H9 (cell line): Measurements from ENCODE around the gene CLIC3. TPM values are rescaled to one million over a fixed set of nuclear protein-coding genes. Genes with fewer than 3 reads are reported as not detected.

Experiments
- DNase-seq: peaks from one replicate; pipeline ENCODE4 v3.0.0-alpha.2; 2017
- H2AFZ ChIP-seq: one replicate; pipeline ENCODE4 v1.6.1; 2013; ENCODE audit warnings: mild to moderate bottlenecking, low read length, control low read depth, moderate library complexity
- H2AK5ac ChIP-seq: 2 replicates; pipeline ENCODE4 v1.6.1; 2013; ENCODE audit warnings: low read length, control low read depth, mixed read lengths; ENCODE audit not compliant: insufficient read length
- H2BK120ac ChIP-seq: one replicate; pipeline ENCODE4 v1.6.1; 2013; ENCODE audit warnings: low read depth, mild to moderate bottlenecking, low read length, control low read depth, inconsistent platforms; ENCODE audit not compliant: poor library complexity, severe bottlenecking
- H2BK12ac ChIP-seq: 2 replicates; pipeline ENCODE4 v1.6.1; 2013; ENCODE audit warnings: low read length, control low read depth, mixed read lengths, low read depth; ENCODE audit not compliant: insufficient read length
- H2BK15ac ChIP-seq: 2 replicates; pipeline ENCODE4 v1.6.1; 2013; ENCODE audit warnings: low read depth, low read length, control low read depth
- H2BK20ac ChIP-seq: one replicate; pipeline ENCODE4 v1.6.1; 2013; ENCODE audit warnings: low read depth, mild to moderate bottlenecking, low read length, control low read depth, inconsistent platforms; ENCODE audit not compliant: poor library complexity, severe bottlenecking
- H2BK5ac ChIP-seq: 2 replicates; pipeline ENCODE4 v1.6.1; 2013; ENCODE audit warnings: low read length, control low read depth, mixed read lengths; ENCODE audit not compliant: insufficient read length
- H3K14ac ChIP-seq: 2 replicates; pipeline ENCODE4 v1.6.1; 2013; ENCODE audit warnings: low read length, control low read depth; ENCODE audit not compliant: insufficient read depth
- H3K18ac ChIP-seq: 2 replicates; pipeline ENCODE4 v1.6.1; 2013; ENCODE audit warnings: low read depth, mild to moderate bottlenecking, mixed read lengths, low read length, control low read depth; ENCODE audit not compliant: insufficient read length
- H3K23ac ChIP-seq: 2 replicates; pipeline ENCODE4 v1.6.1; 2013; ENCODE audit warnings: low read length, control low read depth, mixed read lengths, low read depth; ENCODE audit not compliant: insufficient read length
- H3K23me2 ChIP-seq: 2 replicates; pipeline ENCODE4 v1.6.1; 2013; ENCODE audit warnings: low read depth, mild to moderate bottlenecking, mixed read lengths, low read length, control low read depth; ENCODE audit not compliant: insufficient read length, poor library complexity, severe bottlenecking
- H3K27ac ChIP-seq: 2 replicates; pipeline ENCODE4 v1.5.1; 2013; ENCODE audit warnings: low read length, control low read depth, mixed read lengths, low read depth; ENCODE audit not compliant: insufficient read length
- H3K27me3 ChIP-seq: 2 replicates; pipeline ENCODE4 v1.6.1; 2013; ENCODE audit warnings: low read length, control low read depth, inconsistent platforms; ENCODE audit not compliant: insufficient read depth
- H3K4ac ChIP-seq: 2 replicates; pipeline ENCODE4 v1.6.1; 2013; ENCODE audit warnings: low read depth, mild to moderate bottlenecking, control low read depth, inconsistent platforms, low read length, moderate library complexity
- H3K4me1 ChIP-seq: 2 replicates; pipeline ENCODE4 v1.6.1; 2013; ENCODE audit warnings: low read length, control low read depth, inconsistent platforms; ENCODE audit not compliant: insufficient read depth
- H3K4me2 ChIP-seq: 2 replicates; pipeline ENCODE4 v1.6.1; 2013; ENCODE audit warnings: low read length, control low read depth, mixed read lengths; ENCODE audit not compliant: insufficient read length, insufficient read depth
- H3K56ac ChIP-seq: 2 replicates; pipeline ENCODE4 v1.6.1; 2013; ENCODE audit warnings: low read depth, mild to moderate bottlenecking, mixed read lengths, low read length, control low read depth; ENCODE audit not compliant: insufficient read length
- H3K79me1 ChIP-seq: 2 replicates; pipeline ENCODE4 v1.6.1; 2013; ENCODE audit warnings: low read depth, mild to moderate bottlenecking, moderate library complexity, low read length, control low read depth, inconsistent platforms; ENCODE audit not compliant: insufficient read depth, poor library complexity, severe bottlenecking
- H3K79me2 ChIP-seq: 2 replicates; pipeline ENCODE4 v1.6.1; 2013; ENCODE audit warnings: low read length, control low read depth, inconsistent platforms; ENCODE audit not compliant: insufficient read depth
- H3K9ac ChIP-seq: 2 replicates; pipeline ENCODE4 v1.6.1; 2013; ENCODE audit warnings: low read length, control low read depth, mixed read lengths; ENCODE audit not compliant: insufficient read length; ENCODE audit errors: extremely low read depth
- H3K9me3 ChIP-seq: one replicate; pipeline ENCODE4 v1.6.1; 2013; ENCODE audit warnings: low read depth, low read length, inconsistent platforms; ENCODE audit not compliant: control insufficient read depth
- H3T11ph ChIP-seq: one replicate; pipeline ENCODE4 v1.6.1; 2013; ENCODE audit warnings: mild to moderate bottlenecking, low read length, control low read depth, inconsistent platforms
- H4K20me1 ChIP-seq: one replicate; pipeline ENCODE4 v1.6.1; 2013; ENCODE audit not compliant: control insufficient read depth, insufficient read length, insufficient read depth
- H4K5ac ChIP-seq: 2 replicates; pipeline ENCODE4 v1.6.1; 2013; ENCODE audit warnings: low read depth, mild to moderate bottlenecking, mixed read lengths, low read length, control low read depth; ENCODE audit not compliant: insufficient read length
- H4K8ac ChIP-seq: replicated peaks from 2 replicates; pipeline ENCODE4 v1.6.1; 2013; ENCODE audit warnings: low read length, control low read depth, mixed read lengths, low read depth; ENCODE audit not compliant: insufficient read length
- H4K91ac ChIP-seq: 2 replicates; pipeline ENCODE4 v1.6.1; 2013; ENCODE audit warnings: low read depth, mild to moderate bottlenecking, moderate library complexity, mixed read lengths, low read length, control low read depth; ENCODE audit not compliant: insufficient read length
- H3K27ac Mint-ChIP-seq, 3 experiments: 2 replicates in 2 of 3; 3 replicates in 1 of 3; pipeline ENCODE4 v1.8.0; 2020 to 2021; ENCODE audit warnings: mixed read lengths in 3 of 3, mild to moderate bottlenecking in 1 of 3, moderate library complexity in 1 of 3
- H3K27me3 Mint-ChIP-seq: 2 replicates; pipeline ENCODE4 v1.8.0; 2021; ENCODE audit warnings: low read depth, mild to moderate bottlenecking, moderate library complexity, mixed read lengths
- H3K36me3 Mint-ChIP-seq, 3 experiments: 2 replicates in 2 of 3; 3 replicates in 1 of 3; pipeline ENCODE4 v1.8.0; 2020 to 2021; ENCODE audit warnings: low read depth in 3 of 3, mixed read lengths in 3 of 3; ENCODE audit not compliant: insufficient read depth in 1 of 3
- H3K4me1 Mint-ChIP-seq, 2 experiments: 2 replicates each; pipeline ENCODE4 v1.8.0; 2020; ENCODE audit warnings: mixed read lengths in 2 of 2
- H3K4me3 Mint-ChIP-seq, 2 experiments: 2 replicates in 1 of 2; 3 replicates in 1 of 2; pipeline ENCODE4 v1.8.0; 2020 to 2021; ENCODE audit warnings: mild to moderate bottlenecking in 2 of 2, mixed read lengths in 2 of 2, moderate library complexity in 1 of 2
- H3K9me3 Mint-ChIP-seq, 2 experiments: 2 replicates in 1 of 2; 3 replicates in 1 of 2; pipeline ENCODE4 v1.8.0; 2020; ENCODE audit warnings: mild to moderate bottlenecking in 2 of 2, mixed read lengths in 2 of 2, moderate library complexity in 1 of 2
- WGBS: extraction: QIAGEN DNeasy Blood & Tissue Kit; methylation state at CpG from one replicate; pipeline ENCODE4 v1.1.7; 2013; ENCODE audit warnings: missing lambda C conversion rate, low lambda C conversion rate, mixed read lengths; ENCODE audit not compliant: insufficient read length; ENCODE audit errors: extremely low coverage; 5-methylcytosine and 5-hydroxymethylcytosine counted together
- total RNA-seq: library from RNA; stranded (reverse); gene quantifications from 2 replicates; pipeline ENCODE4 v1.2.1, GENCODE V29; 2021
- TF ChIP-seq, protein P1 (sequence below): fragments of 200-600 bp; sonication (generic); conservative IDR thresholded peaks from 3 replicates; pipeline ENCODE4 v1.8.0; 2021; ENCODE audit warnings: antibody characterized with exemption, mild to moderate bottlenecking

The CLIC3 gene
- total RNA-seq, 1 experiment from 2014 or later: 0.31 TPM

DNA sequence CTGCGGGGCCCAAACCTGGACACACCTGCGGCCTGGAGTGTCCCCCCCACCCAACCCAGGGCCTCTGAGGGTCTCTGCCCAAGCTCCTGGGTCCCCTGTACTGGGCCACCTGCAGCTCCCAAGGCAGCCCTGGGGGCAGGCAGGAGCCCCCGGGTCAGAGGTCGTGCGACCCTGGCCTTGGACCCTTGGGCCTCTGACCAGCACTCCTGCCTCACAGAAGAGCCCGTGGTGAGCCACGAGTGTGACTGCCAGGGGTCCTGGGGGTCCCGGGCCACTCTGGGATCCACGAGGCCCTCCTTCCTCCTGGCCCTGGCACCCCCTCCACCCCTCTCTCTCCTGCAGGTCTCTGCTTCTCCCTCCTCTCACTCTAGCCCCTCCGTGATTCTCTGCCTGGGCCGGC, 24.0 kb downstream of the CLIC3 start:
- TF ChIP-seq, protein P1, sequence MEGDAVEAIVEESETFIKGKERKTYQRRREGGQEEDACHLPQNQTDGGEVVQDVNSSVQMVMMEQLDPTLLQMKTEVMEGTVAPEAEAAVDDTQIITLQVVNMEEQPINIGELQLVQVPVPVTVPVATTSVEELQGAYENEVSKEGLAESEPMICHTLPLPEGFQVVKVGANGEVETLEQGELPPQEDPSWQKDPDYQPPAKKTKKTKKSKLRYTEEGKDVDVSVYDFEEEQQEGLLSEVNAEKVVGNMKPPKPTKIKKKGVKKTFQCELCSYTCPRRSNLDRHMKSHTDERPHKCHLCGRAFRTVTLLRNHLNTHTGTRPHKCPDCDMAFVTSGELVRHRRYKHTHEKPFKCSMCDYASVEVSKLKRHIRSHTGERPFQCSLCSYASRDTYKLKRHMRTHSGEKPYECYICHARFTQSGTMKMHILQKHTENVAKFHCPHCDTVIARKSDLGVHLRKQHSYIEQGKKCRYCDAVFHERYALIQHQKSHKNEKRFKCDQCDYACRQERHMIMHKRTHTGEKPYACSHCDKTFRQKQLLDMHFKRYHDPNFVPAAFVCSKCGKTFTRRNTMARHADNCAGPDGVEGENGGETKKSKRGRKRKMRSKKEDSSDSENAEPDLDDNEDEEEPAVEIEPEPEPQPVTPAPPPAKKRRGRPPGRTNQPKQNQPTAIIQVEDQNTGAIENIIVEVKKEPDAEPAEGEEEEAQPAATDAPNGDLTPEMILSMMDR: no peak
- no peak overlapping the region for H3K23ac ChIP-seq
- H3K4me1 Mint-ChIP-seq: peaks cover under 1 to 6% of the 10 kb centered on the region in 2 experiments
- no peak overlapping the region for H3K4me2 ChIP-seq
- H3K18ac ChIP-seq: no peak overlapping the region
- no peak overlapping the region for H3K9ac ChIP-seq
- H3K23me2 ChIP-seq: no peaks in the 10 kb centered on the region
- no peak overlapping the region for H4K8ac ChIP-seq
- no peak overlapping the region for H3K27ac Mint-ChIP-seq
- peaks cover 6% of the 10 kb centered on the region for H3K27me3 Mint-ChIP-seq
- no peaks in the 10 kb centered on the region for H3K9me3 Mint-ChIP-seq
- H3K36me3 Mint-ChIP-seq: no peaks in the 10 kb centered on the region
- no peak overlapping the region for H3K56ac ChIP-seq
- no peak overlapping the region for H2AK5ac ChIP-seq
- H3K27ac ChIP-seq: no peak overlapping the region
- H2BK5ac ChIP-seq: no peak overlapping the region
- H3K4me3 Mint-ChIP-seq: no peak overlapping the region
- DNase-seq: no peak
- no peaks in the 10 kb centered on the region for H3K9me3 ChIP-seq
- no peak overlapping the region for H3T11ph ChIP-seq
- no peak overlapping the region for H4K5ac ChIP-seq
- H3K14ac ChIP-seq: no peak overlapping the region
- no peak overlapping the region for H2AFZ ChIP-seq
- H4K20me1 ChIP-seq: no peaks in the 10 kb centered on the region
- WGBS: no CpG with 5 or more reads among the region's 11 CpGs
- no peak overlapping the region for H2BK20ac ChIP-seq
- no peak overlapping the region for H3K4ac ChIP-seq
- H3K27me3 ChIP-seq: no peaks in the 10 kb centered on the region
- H3K79me2 ChIP-seq: no peaks in the 10 kb centered on the region
- no peak overlapping the region for H4K91ac ChIP-seq
- H2BK15ac ChIP-seq: no peak overlapping the region
- H2BK12ac ChIP-seq: no peak overlapping the region
- no peaks in the 10 kb centered on the region for H3K79me1 ChIP-seq
- H2BK120ac ChIP-seq: no peak overlapping the region
- H3K4me1 ChIP-seq: no peaks in the 10 kb centered on the region
